NT2/D1 (cell line): ENCODE measurements around the gene SEC14L5.

Experiments used
- SUZ12 ChIP-seq: IDR thresholded peaks from 2 replicates; pipeline ENCODE4 v1.6.1; 2011; ENCODE audit not compliant: insufficient read length, insufficient read depth; ENCODE audit errors: extremely low read depth
- ZNF274 ChIP-seq: IDR thresholded peaks from 2 replicates; pipeline ENCODE4 v1.6.1; 2011; ENCODE audit warnings: mild to moderate bottlenecking, low read depth, low read length

DNA sequence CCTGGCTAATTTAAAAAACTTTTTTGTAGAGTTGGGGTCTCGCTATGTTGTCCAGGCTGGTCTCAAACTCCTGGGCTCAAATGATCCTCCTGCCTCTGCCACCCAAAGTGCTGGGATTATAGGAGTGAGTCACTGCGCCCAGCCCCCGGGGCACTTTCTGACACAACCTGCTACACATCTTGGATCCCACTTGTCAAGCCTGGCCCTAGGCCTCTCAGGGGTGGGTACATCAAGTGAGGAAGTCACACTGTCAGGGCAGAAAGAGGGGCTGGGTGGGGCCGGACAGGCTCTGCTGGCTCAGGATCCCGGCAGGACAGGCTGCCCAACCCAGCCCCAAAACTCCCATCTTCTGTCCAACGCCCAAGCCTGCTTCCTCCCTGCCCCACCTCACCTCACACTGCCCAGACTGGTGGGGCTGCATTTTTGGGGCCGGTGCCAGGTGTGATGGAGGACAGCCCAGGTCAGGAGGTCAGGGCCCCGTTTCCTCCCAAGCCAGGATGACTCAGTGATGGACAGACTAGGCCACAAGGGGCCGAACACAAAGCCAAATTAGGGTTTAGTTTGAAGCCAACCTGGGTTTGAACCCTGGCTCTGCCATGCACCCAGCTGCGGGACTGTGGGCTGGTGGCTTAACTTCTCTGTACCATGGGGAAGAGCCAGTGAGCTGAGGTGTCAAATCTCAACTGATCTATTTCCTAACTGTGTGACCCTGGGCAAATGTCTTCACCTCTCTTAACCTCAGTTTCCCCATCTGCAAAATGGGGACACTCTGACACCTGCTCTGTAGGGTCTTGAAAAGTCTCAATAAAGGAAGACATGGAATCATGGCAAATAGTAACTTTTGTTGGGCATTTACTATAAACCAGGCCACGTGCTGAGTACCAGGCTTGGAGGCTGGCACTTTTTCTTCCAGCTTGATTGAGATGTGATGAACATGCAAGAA, 12.3 kb upstream of the SEC14L5 start:
- TF ChIP-seq ZNF274 (no peak), SUZ12 (no peak)
